Astrocyte of the cerebellum (primary cell): Measurements from ENCODE around the gene KIF12.
"Not testable (repeated sequence)": the region's sequence is repeated elsewhere in the genome, so short reads cannot be mapped to it uniquely, and the experiment has no call there.

Experiments used
- DNase-seq: peaks from one replicate; pipeline ENCODE4 v3.0.0-alpha.2; 2011; ENCODE audit warnings: low read depth
- H3K4me3 ChIP-seq: 2 replicates; pipeline ENCODE4 v1.5.1; 2011; ENCODE audit warnings: mild to moderate bottlenecking, low read depth, low read length, moderate library complexity
- in situ Hi-C: cut with HindIII; loops from 2 replicates; pipeline ENCODE4 v1.10.0; 2017; ENCODE audit warnings: low sequenced_read_pairs
- TF ChIP-seq, protein P1 (sequence below): IDR thresholded peaks from 2 replicates; pipeline ENCODE4 v1.5.1; 2012; ENCODE audit warnings: low read length, low read depth, moderate library complexity, mild to moderate bottlenecking; ENCODE audit errors: missing control alignments

Gene KIF12

DNA sequence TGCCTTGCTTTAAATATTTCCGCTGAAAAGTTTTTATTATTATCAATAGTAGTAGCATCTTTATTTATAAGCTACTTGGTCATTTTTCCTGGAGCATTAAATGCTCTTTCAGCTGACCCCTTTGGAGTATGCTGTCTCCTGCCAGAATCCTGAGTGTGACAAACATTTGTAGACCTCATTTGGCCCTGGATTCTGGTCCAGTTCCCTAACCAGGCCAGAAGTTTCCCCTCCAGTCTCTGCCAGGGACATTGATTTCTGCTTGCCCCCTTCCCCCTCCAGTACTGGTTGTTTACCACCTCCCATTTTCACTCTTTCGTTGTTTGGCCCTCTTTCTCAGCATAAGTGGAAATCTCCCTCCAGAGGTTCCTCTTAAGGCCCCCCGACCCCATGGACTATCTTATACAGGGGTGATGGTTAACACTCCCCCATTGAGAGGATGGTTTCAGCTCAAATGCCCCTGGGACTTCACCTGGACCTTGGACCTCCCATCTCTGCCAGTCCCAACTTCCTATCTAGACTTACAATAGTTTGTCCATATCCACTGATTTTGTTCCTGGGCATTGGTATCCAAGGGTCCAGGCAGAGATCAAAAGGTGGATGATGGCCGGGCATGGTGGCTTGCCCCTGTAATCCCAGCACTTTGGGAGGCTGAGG is 31.7 kb upstream of the KIF12 start:
- TF ChIP-seq, protein P1, sequence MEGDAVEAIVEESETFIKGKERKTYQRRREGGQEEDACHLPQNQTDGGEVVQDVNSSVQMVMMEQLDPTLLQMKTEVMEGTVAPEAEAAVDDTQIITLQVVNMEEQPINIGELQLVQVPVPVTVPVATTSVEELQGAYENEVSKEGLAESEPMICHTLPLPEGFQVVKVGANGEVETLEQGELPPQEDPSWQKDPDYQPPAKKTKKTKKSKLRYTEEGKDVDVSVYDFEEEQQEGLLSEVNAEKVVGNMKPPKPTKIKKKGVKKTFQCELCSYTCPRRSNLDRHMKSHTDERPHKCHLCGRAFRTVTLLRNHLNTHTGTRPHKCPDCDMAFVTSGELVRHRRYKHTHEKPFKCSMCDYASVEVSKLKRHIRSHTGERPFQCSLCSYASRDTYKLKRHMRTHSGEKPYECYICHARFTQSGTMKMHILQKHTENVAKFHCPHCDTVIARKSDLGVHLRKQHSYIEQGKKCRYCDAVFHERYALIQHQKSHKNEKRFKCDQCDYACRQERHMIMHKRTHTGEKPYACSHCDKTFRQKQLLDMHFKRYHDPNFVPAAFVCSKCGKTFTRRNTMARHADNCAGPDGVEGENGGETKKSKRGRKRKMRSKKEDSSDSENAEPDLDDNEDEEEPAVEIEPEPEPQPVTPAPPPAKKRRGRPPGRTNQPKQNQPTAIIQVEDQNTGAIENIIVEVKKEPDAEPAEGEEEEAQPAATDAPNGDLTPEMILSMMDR, result no peak
- in situ Hi-C loops, result no loop called here
- no peak overlapping the region for H3K4me3 ChIP-seq
- DNase-seq, result no peak

DNA sequence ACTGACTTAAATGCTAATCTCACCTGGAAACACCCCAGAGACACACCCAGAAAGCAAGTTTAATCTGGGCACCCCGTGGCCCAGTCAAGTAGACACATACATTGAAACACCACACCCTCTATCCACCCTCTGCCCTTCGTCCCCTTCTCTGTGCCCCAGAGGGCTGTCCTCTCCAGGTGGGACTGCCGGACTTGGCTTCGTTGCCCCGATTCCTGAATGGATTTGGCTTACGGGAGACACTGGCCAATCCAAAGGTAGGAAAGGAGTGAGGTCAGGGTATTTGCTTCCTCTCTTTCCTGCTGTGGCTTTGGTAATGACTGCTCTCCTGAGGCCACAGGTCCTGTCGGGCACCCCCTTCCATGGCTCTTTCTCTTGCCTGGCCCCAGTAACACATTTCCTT is 31.0 kb upstream of the KIF12 start:
- in situ Hi-C loops, result no loop called here
- no peak for DNase-seq

DNA sequence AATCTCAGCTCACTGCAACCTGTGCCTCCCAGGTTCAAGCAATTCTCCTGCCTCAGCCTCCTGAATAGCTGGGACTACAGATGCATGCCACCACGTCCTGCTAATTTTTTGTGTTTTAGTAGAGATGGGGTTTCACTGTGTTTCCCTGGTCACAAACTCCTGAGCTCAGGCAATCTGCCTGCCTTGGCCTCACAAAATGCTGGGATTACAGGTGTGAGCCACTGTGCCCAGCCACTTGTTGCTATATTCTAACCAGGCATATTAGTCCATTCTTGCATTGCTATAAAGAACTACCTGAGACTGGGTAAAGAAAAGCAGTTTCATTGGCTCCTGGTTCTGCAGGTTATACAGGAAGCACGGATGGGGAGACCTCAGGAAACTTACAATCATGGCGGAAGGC is 29.7 kb upstream of the KIF12 start:
- DNase-seq, in situ Hi-C loops, H3K4me3 ChIP-seq: not testable (repeated sequence)

More for the DNA sequence above, 31.0 kb upstream of the KIF12 start:
- H3K4me3 ChIP-seq, result no peak overlapping the region
- TF ChIP-seq, protein P1, result no peak

DNA sequence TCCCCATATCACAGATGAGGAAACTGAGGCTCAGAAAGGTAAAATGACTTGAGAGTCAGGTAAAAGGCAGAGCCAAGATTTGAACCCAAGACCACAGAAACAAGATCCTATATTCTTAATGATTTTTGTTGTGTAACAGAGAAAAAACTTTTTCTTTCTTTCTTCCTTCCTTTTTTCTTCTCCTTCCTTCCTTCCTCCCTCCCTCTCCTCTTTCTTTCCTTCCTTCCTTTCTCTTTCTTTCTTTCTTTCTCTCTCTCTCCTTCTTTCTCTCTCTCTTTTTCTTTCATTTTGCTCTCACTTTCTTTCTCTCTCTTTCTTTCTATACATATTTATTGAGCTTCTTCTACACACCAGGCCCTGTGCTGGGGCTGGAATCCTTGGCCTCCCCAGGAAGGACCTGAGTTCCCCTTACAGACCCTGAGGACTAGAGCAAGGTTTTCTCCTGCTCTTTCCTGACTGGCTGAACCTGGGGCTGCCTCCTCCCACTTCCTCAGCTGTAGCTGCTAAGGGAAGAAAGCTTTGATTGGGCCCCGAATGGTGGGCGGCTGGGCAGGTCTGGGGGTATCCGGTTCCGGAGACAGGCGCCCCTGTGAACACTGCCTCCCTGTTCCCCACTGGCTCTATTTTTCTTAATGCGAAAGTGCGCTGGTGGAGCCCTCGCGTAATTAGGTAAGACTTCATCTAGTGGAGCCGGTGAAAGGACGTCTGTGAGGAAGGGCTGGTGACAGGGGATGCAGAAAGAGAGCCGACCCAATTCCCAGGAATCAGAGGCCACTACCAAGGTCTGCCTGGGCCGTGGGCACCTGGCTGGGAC is 27.4 kb upstream of the KIF12 start:
- TF ChIP-seq, protein P1, result no peak
- in situ Hi-C loops, result no loop called here

DNA sequence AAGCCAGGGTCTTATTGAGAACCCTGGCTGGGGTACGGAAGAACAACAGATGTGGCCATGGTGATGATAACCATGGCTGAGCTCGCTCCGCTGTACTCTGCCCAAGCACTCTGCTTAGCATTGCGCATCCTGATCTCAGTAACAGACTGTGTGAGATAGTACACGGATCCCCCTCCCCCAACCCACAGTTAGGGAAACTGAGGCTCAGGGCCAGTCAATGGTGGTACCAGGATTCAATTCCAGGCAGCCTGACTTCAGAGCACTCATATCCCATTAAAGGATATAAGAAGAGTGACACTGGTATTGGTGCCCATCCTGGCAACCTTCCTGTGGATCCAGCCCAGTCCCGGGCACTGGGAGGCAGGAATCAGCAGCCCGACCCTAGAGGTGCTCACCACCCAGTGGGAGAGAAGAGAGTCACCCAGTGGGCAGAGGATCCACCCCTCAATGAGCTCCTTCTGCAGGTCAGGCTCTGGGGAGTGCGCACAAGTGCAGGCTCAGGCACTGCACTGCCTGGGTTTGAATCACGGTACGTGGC is 26.5 kb upstream of the KIF12 start:
- in situ Hi-C loops, result no loop called here
- no peak overlapping the region for H3K4me3 ChIP-seq
- TF ChIP-seq, protein P1, result no peak
- DNase-seq, result no peak

More for the DNA sequence above, 27.4 kb upstream of the KIF12 start:
- no peak overlapping the region for H3K4me3 ChIP-seq
- DNase-seq, result no peak

DNA sequence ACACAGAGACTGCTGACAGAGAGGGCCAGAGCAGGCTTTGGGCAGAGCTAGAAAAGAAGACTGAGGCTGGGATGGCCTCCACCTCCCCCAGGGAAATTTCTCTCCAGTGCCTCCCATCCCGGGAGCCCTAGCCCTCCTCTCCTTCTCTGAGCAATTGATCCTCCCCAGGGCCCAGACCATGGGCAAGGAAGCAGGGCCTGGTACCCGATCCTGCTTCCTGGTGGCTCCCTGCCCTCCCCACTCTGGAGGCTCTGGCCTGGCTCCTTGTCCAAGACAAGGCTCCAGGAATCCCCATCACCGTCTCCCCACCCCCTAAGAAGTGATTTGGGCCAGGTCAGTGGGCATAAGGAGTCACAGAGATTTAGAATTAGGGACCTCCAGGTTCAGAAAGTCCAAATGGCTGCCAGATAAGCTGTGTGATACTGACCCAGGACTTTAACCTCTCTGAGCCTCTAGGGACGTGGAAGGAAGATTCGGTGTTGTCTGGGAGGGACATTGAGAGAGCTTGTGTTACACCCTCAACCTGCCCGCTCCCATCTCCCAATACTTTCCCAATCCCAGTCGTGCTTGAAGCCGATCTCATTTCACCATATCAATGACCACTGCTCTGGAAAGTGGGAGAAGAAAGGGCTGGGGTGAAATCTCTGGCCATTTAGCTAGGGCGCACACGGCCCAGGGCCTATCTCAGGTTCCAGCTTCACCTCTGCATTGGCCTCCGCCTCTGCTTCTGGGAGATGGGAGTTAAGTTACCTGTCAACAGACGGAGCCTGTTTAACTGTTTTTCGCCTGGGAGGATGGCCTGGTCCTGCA is 25.8 kb upstream of the KIF12 start:
- in situ Hi-C loops, result no loop called here
- TF ChIP-seq, protein P1, result no peak
- no peak for DNase-seq

More for the DNA sequence above, 25.8 kb upstream of the KIF12 start:
- H3K4me3 ChIP-seq, result no peak overlapping the region
